Osteoblast (primary cell): Measurements from ENCODE around the gene SLC35F2. TPM values are rescaled to one million over a fixed set of nuclear protein-coding genes. Genes with fewer than 3 reads are reported as not detected.
A peak's percentile ranks its signal among the peaks of the same experiment; 100 is the strongest.

Experiments used
- DNase-seq: peaks from one replicate; pipeline ENCODE4 v3.0.0; 2011; ENCODE audit warnings: low spot score, mixed read lengths; ENCODE audit not compliant: insufficient read length; ENCODE audit errors: missing footprints
- H2AFZ ChIP-seq: 2 replicates; pipeline ENCODE4 v1.6.0; 2011; ENCODE audit warnings: mild to moderate bottlenecking, low read length
- H3K27ac ChIP-seq: 2 replicates; pipeline ENCODE4 v1.5.1; 2011; ENCODE audit warnings: mild to moderate bottlenecking, low read depth, low read length, moderate library complexity
- H3K27me3 ChIP-seq: 2 replicates; pipeline ENCODE4 v1.6.0; 2012; ENCODE audit warnings: mild to moderate bottlenecking, control low read depth, inconsistent platforms, low read length, moderate library complexity; ENCODE audit not compliant: insufficient read depth
- H3K36me3 ChIP-seq: 2 replicates; pipeline ENCODE4 v1.5.1; 2011; ENCODE audit warnings: mild to moderate bottlenecking, low read length, control low read depth, moderate library complexity; ENCODE audit not compliant: insufficient read depth
- H3K4me1 ChIP-seq: 2 replicates; pipeline ENCODE4 v1.5.1; 2011; ENCODE audit warnings: mild to moderate bottlenecking, low read length, control low read depth, moderate library complexity; ENCODE audit not compliant: insufficient read depth
- H3K4me2 ChIP-seq: 2 replicates; pipeline ENCODE4 v1.6.0; 2011; ENCODE audit warnings: mild to moderate bottlenecking, low read length; ENCODE audit not compliant: insufficient read depth
- H3K4me3 ChIP-seq: fragments of 200-600 bp; sonication (generic); 3 replicates; pipeline ENCODE4 v1.5.1; 2012; ENCODE audit warnings: mild to moderate bottlenecking, low read length, inconsistent platforms; ENCODE audit not compliant: insufficient read depth
- H3K79me2 ChIP-seq: 2 replicates; pipeline ENCODE4 v1.6.0; 2012; ENCODE audit warnings: mild to moderate bottlenecking, low read length, control low read depth, inconsistent platforms; ENCODE audit not compliant: insufficient read depth
- H3K9me3 ChIP-seq: 2 replicates; pipeline ENCODE4 v1.5.1; 2011; ENCODE audit warnings: low read depth, low read length, control low read depth
- H4K20me1 ChIP-seq: 2 replicates; pipeline ENCODE4 v1.6.0; 2012; ENCODE audit warnings: mild to moderate bottlenecking, low read length, control low read depth; ENCODE audit not compliant: insufficient read depth
- CTCF ChIP-seq: IDR thresholded peaks from 2 replicates; pipeline ENCODE4 v1.5.1; 2011; ENCODE audit warnings: mild to moderate bottlenecking, low read depth, low read length, moderate library complexity; ENCODE audit errors: extremely low read depth
- total RNA-seq: library from RNA; depleted of rRNA; stranded (reverse); fragments of >200 nt; gene quantifications from 2 replicates; pipeline ENCODE4 v1.2.3, GENCODE V29; 2012

SLC35F2 gene
- total RNA-seq, 1 donor: 5.4 TPM

- no peak overlapping the region for H3K4me2 ChIP-seq
- no peak overlapping the region for H3K4me3 ChIP-seq
- DNase-seq: peak; percentile 56
- no peaks in the 10 kb centered on the region for H4K20me1 ChIP-seq
- TF ChIP-seq CTCF: no peak
- H3K36me3 ChIP-seq: no peaks in the 10 kb centered on the region
- no peaks in the 10 kb centered on the region for H3K4me1 ChIP-seq
- H3K27me3 ChIP-seq: peaks cover 7% of the 10 kb centered on the region
- no peaks in the 10 kb centered on the region for H3K9me3 ChIP-seq
- H3K79me2 ChIP-seq: no peaks in the 10 kb centered on the region
- H3K27ac ChIP-seq: no peak overlapping the region
- no peak overlapping the region for H2AFZ ChIP-seq
Observed at GRCh38 chr11:107751082-107751481, 107.5 kb downstream of the SLC35F2 start.

DNA sequence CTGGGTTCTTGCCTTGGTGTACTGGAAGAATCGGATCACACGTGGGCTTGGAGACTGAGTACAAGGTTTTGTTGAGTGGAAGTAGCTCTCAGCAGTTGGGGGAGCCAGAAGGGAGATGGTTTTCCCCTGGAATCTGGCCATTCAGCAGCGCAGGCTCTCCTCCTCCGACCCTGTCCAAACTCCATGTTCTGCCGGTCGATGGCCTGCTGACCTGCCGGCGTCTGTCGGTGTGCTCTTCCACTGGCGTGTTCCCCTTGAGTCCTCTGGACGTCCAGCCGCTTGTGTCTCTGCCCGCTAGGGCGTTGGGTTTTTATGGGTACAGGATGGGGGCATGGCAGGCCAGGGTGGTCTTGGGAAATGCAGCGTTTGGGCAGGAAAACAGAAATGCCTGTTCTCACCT, 108.3 kb downstream of the SLC35F2 start:
- no peak for DNase-seq
- no peak for TF ChIP-seq CTCF

DNA sequence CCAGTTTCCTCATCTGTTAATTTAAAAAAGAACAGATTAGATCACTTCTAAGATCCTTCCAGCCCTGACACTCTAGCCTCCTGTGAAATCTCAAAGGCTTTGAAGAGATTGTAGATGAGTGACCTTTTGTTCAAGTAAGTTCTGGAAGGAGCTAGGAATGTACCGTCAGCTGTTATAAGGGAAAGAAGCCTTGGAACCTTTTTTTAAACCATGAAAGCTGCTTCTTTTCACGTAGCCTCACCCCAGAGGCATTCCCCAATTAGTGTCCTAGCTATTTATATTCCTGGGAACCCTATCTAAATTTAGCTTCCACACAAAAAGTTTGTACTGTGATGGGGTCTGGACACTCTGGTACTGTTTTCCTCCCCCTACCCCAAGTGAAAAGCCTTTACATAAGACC, 111.0 kb downstream of the SLC35F2 start:
- no peak overlapping the region for H3K4me3 ChIP-seq
- no peaks in the 10 kb centered on the region for H4K20me1 ChIP-seq
- no peaks in the 10 kb centered on the region for H3K4me1 ChIP-seq
- no peaks in the 10 kb centered on the region for H3K36me3 ChIP-seq
- no peaks in the 10 kb centered on the region for H3K9me3 ChIP-seq
- no peak overlapping the region for H3K4me2 ChIP-seq
- H3K27me3 ChIP-seq: peaks cover 5% of the 10 kb centered on the region
- no peak overlapping the region for H2AFZ ChIP-seq
- DNase-seq: no peak
- no peak for TF ChIP-seq CTCF
- H3K79me2 ChIP-seq: no peaks in the 10 kb centered on the region
- H3K27ac ChIP-seq: no peak overlapping the region

More for the DNA sequence above, 108.3 kb downstream of the SLC35F2 start:
- H3K4me2 ChIP-seq: no peak overlapping the region
- peaks cover 7% of the 10 kb centered on the region for H3K27me3 ChIP-seq
- H2AFZ ChIP-seq: no peak overlapping the region
- no peaks in the 10 kb centered on the region for H4K20me1 ChIP-seq
- no peaks in the 10 kb centered on the region for H3K4me1 ChIP-seq
- no peaks in the 10 kb centered on the region for H3K79me2 ChIP-seq
- H3K27ac ChIP-seq: no peak overlapping the region
- H3K4me3 ChIP-seq: no peak overlapping the region
- H3K36me3 ChIP-seq: no peaks in the 10 kb centered on the region
- no peaks in the 10 kb centered on the region for H3K9me3 ChIP-seq

GRCh38 chr11:107744736-107745135, 113.9 kb downstream of the SLC35F2 start:
- TF ChIP-seq CTCF: no peak
- H3K4me3 ChIP-seq: no peak overlapping the region
- no peaks in the 10 kb centered on the region for H3K36me3 ChIP-seq
- no peaks in the 10 kb centered on the region for H4K20me1 ChIP-seq
- H3K27me3 ChIP-seq: peaks cover 2% of the 10 kb centered on the region
- H3K79me2 ChIP-seq: no peaks in the 10 kb centered on the region
- no peak overlapping the region for H3K27ac ChIP-seq
- no peaks in the 10 kb centered on the region for H3K4me1 ChIP-seq
- DNase-seq: no peak
- H3K9me3 ChIP-seq: no peaks in the 10 kb centered on the region
- H3K4me2 ChIP-seq: no peak overlapping the region
- no peak overlapping the region for H2AFZ ChIP-seq
